HG02885 (cell line): ENCODE results near the gene FAM167B.
A peak's percentile ranks its signal among the peaks of the same experiment; 100 is the strongest.
"Not testable (repeated sequence)": the region's sequence is repeated elsewhere in the genome, so short reads cannot be mapped to it uniquely, and the experiment has no call there.

Source experiments
- ATAC-seq: cut with Tn5 transposase; IDR thresholded peaks from one replicate; pipeline ENCODE4 v1.9.1; 2021; ENCODE audit warnings: mild to moderate bottlenecking; ENCODE audit not compliant: unreplicated experiment, poor library complexity

The FAM167B gene

DNA sequence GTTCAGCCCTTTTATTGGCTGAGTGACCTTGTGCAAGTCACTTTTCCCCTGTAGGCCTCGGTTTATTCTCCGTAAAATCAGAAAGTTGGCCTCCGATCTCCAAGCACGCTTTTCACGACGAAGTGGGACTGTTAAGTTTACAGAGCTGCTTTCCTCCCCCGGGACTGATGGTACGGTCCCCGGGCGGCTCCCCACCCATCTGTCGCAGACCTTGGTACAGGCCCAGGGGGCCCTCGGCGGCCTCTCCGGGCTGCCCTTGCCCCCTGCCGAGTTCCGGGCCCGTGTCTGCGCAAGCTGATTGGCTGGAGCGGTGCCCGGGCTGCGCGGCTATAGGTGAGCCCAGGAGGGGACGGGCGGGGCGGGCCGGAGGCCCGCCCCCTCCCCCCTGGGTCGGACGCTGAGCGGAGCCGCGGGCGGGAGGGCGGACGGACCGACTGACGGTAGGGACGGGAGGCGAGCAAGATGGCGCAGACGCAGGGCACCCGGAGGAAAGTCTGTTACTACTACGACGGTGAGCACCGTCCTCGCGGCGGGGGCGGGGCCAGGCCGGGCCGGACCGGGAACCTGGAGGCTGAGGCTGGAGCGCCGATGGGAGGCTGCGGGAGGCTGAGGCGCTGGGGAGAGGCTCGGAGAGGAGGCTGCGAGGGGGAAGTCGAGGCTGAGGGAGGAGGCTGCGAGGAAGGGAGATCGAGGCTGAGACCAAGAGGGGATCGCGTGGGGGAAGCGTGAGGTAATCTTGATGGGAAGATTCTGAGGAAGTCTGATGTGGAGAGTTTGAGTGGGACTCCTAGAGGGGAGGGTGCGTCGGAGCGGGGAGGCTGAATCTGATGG lies 44.9 kb downstream of the FAM167B start, which contains the start of gene HDAC1:
TSS of gene HDAC1 (plus strand) at position 376 of the 831 bp plus-strand sequence. CDS start at position 463, 87 bp downstream.
- ATAC-seq, result peak; percentile 97

DNA sequence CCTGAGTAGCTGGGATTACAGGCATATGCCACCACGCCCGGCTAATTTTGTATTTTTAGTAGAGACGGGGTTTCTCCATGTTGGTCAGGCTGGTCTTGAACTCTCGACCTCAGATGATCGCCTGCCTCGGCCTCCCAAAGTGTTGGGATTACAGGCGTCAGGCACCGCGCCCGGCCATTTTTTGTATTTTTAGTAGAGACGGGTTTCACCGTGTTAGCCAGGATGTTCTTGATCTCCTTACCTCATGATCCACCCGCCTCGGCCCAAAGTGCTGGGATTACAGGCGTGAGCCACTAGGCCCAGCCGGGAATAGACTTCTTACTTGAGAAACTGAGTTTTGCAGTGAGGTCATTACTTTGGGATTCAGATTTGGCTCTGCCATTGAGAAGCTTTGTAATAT lies 51.2 kb downstream of the FAM167B start:
- ATAC-seq, result not testable (repeated sequence)
